Lung (tissue), 12 donors: Measurements from ENCODE around the gene SRCAP. TPM values are rescaled to one million over a fixed set of nuclear protein-coding genes. Genes with fewer than 3 reads are reported as not detected.
"Not testable (repeated sequence)": the region's sequence is repeated elsewhere in the genome, so short reads cannot be mapped to it uniquely, and the experiment has no call there.

Experiments used
- ATAC-seq: fragments of 200-7000 bp; cut with Tn5 transposase; one replicate; pipeline ENCODE4 v1.9.1; 2020; ENCODE audit warnings: moderate number of reproducible peaks; ENCODE audit not compliant: insufficient read depth, low FRiP score
- DNase-seq, 3 donors: peaks; one replicate each; pipeline ENCODE4 v3.0.0-alpha.2; 2013 to 2017
- H3K27ac ChIP-seq, 2 donors: one replicate each; pipeline ENCODE4 v1.5.1; 2013; ENCODE audit warnings: mild to moderate bottlenecking in 2 of 2, moderate library complexity in 2 of 2, control low read depth in 1 of 2, inconsistent platforms in 1 of 2, low read depth in 1 of 2, low read length in 1 of 2
- H3K27me3 ChIP-seq, 3 donors: one replicate each; pipeline ENCODE4 v1.5.1; 2013; ENCODE audit warnings: low read length in 2 of 3; ENCODE audit not compliant: control insufficient read depth in 3 of 3, insufficient read depth in 3 of 3
- H3K36me3 ChIP-seq, 4 donors: one replicate each; pipeline ENCODE4 v1.5.1; 2013; ENCODE audit warnings: low read length in 4 of 4, mild to moderate bottlenecking in 1 of 4, moderate library complexity in 1 of 4; ENCODE audit not compliant: control insufficient read depth in 4 of 4, insufficient read depth in 4 of 4
- H3K4me1 ChIP-seq, 5 donors: one replicate each; pipeline ENCODE4 v1.5.1; 2013; ENCODE audit warnings: low read length in 5 of 5, mild to moderate bottlenecking in 2 of 5, moderate library complexity in 1 of 5; ENCODE audit not compliant: control insufficient read depth in 5 of 5, insufficient read depth in 5 of 5
- H3K4me3 ChIP-seq: one replicate; pipeline ENCODE4 v1.5.1; 2013; ENCODE audit warnings: mild to moderate bottlenecking, control low read depth, moderate library complexity
- H3K9ac ChIP-seq, 2 donors: one replicate each; pipeline ENCODE4 v1.5.1; 2013; ENCODE audit warnings: low read length in 2 of 2, control low read depth in 1 of 2; ENCODE audit not compliant: insufficient read depth in 1 of 2
- H3K9me3 ChIP-seq, 4 donors: one replicate each; pipeline ENCODE4 v1.5.1; 2013; ENCODE audit warnings: low read length in 3 of 4, mild to moderate bottlenecking in 1 of 4, moderate library complexity in 1 of 4; ENCODE audit not compliant: control insufficient read depth in 4 of 4, insufficient read depth in 3 of 4
- CTCF ChIP-seq: IDR thresholded peaks from 2 replicates; pipeline ENCODE4 v1.5.1; 2012; ENCODE audit warnings: mild to moderate bottlenecking; ENCODE audit errors: control extremely low read depth, extremely low read depth
- whole genome bisulfite sequencing, 2 donors: extraction: QIAGEN DNeasy Blood & Tissue Kit; methylation state at CpG; one replicate each; pipeline ENCODE4 v1.1.7; 2013; 5-methylcytosine and 5-hydroxymethylcytosine counted together
- polyA plus RNA-seq, 2 donors: library from polyadenylated mRNA; stranded (reverse); fragments of 200-250 nt; gene quantifications; one replicate each; pipeline ENCODE4 v1.2.1, GENCODE V29; 2013
- total RNA-seq, 2 donors: library from RNA; depleted of rRNA in 1 of 2; stranded (reverse); fragments of >200 nt in 1 of 2; gene quantifications; one replicate each; pipeline ENCODE4 v1.2.1, GENCODE V29; 2014 to 2021
- donor health status: control.
- donor health status: control.
- donor health status: Bipolar disorder and iron deficiency.
- donor health status: healthy.
- donor health status: DM: yes; HTN: yes; CAD: no.

Gene SRCAP
- total and polyA plus RNA-seq, 4 donors = 13.4 to 61.0 (median 31.3) TPM

DNA sequence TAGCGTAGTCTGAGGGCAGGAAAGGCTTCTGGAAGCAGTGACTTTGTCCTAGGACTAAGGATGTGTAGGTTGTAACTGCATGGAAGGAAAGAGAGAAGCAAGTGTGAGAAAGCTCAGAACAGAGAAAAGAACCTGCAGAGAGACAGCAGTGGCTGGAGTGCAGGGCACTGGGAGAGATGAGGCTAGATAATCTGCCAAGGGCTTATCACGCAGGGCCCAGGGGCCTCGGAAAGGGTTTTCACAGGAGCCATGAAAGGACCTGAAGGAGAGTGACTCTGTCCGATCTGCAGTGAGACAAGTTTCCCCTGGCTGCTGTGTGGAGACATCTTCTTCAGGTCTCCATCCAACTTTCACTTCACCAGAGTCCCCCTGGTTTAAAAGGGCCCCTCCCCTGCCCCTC is 7.1 kb upstream of the SRCAP start:
- DNase-seq (no peak), ATAC-seq (no peak)
- no peak overlapping the region for H3K9ac ChIP-seq
- no peak overlapping the region for H3K4me3 ChIP-seq
- no peaks in the 10 kb centered on the region for H3K36me3 ChIP-seq
- 65 to 83% methylated on average over 4 of the region's 4 CpGs for WGBS, 2 donors
- H3K4me1 ChIP-seq = no peaks in the 10 kb centered on the region
- no peak overlapping the region for H3K27ac ChIP-seq
- no peak for TF ChIP-seq CTCF
- no peaks in the 10 kb centered on the region for H3K9me3 ChIP-seq
- H3K27me3 ChIP-seq = no peaks in the 10 kb centered on the region

DNA sequence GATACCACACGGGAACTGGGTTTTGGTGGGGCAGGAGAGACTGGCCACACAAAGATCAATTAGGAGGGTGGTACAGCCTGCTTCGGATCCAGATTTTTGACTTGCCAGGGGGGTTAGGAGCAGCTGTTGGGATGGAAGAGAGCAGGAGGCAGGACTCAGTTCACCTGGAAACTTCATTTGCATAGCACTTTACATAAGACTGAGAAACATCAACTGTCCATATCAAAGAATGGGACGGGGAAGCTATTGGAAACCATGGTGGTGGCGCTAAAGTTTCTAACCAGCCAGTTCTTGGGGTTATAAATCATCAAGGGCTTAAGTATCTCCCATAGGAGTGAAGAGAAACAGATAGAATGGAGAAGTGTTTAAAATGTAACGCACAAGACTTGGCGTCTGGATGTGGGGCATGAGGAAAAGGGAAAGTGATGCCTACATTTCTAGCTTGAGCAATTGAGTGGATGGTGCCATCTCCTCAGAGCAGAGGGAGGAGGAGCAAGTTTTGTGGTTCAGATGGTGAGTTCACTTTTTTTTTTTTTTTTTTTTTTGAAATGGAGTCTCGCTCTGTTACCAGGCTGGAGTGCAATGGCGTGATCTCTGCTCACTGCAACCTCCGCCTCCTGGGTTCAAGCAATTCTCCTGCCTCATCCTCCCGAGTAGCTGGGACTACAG is 6.4 kb upstream of the SRCAP start:
- ATAC-seq (no peak), DNase-seq (no peak)
- WGBS, 2 donors = 57 to 63% methylated on average over 8 to 10 of the region's 10 CpGs
- no peaks in the 10 kb centered on the region for H3K27me3 ChIP-seq
- H3K9ac ChIP-seq = no peak overlapping the region
- no peak overlapping the region for H3K4me3 ChIP-seq
- H3K4me1 ChIP-seq = peaks cover 0 to 5% (median 0%) of the 10 kb centered on the region in 5 donors
- no peak overlapping the region for H3K27ac ChIP-seq
- no peak for TF ChIP-seq CTCF
- no peaks in the 10 kb centered on the region for H3K36me3 ChIP-seq
- H3K9me3 ChIP-seq = no peaks in the 10 kb centered on the region

GRCh38 chr16:30694926-30695693 is 3.9 kb upstream of the SRCAP start:
- Histone ChIP-seq H3K9ac (no peak overlapping the region), H3K9me3 (no peaks in the 10 kb centered on the region), H3K27ac (no peak overlapping the region), H3K36me3 (peaks cover 0 to 4% (median 2%) of the 10 kb centered on the region in 4 donors), H3K4me1 (peaks cover 4 to 16% (median 8%) of the 10 kb centered on the region in 5 donors), H3K4me3 (no peak overlapping the region), H3K27me3 (no peaks in the 10 kb centered on the region)
- DNase-seq (peak in 1 of 3 donors; percentile 8), ATAC-seq (no peak)
- 49 to 68% methylated on average over 11 of the region's 11 CpGs for WGBS, 2 donors
- no peak for TF ChIP-seq CTCF

GRCh38 chr16:30696646-30697045 is 2.3 kb upstream of the SRCAP start:
- Histone ChIP-seq H3K4me1 (peaks cover 6 to 17% (median 8%) of the 10 kb centered on the region in 5 donors), H3K36me3 (peaks cover 5 to 15% (median 11%) of the 10 kb centered on the region in 4 donors)
- 97 to 99% methylated on average over 3 of the region's 3 CpGs for WGBS, 2 donors
- H3K27me3 ChIP-seq, H3K4me3 ChIP-seq, ATAC-seq, H3K9ac ChIP-seq, H3K27ac ChIP-seq, DNase-seq, H3K9me3 ChIP-seq: not testable (repeated sequence)
